ENCODE data around the gene RPS2.
"Not testable (repeated sequence)": the region's sequence is repeated elsewhere in the genome, so short reads cannot be mapped to it uniquely, and the experiment has no call there.

The RPS2 gene

GRCh38 chr16:1941162-1942046 is 23.2 kb downstream of the RPS2 start:
- no peak for DNase-seq (ENCODE audit: low read depth)

- no peak for DNase-seq (ENCODE audit: low read depth)
Observed at GRCh38 chr16:1940273-1941161, 24.1 kb downstream of the RPS2 start.

- DNase-seq (ENCODE audit: low read depth) = not testable (repeated sequence)
Observed at GRCh38 chr16:1939833-1940232, 24.8 kb downstream of the RPS2 start.

GRCh38 chr16:1938910-1939309 is 25.7 kb downstream of the RPS2 start:
- DNase-seq (ENCODE audit: low read depth) = no peak

- no peak for DNase-seq (ENCODE audit: low read depth)
Observed at GRCh38 chr16:1938316-1938715, 26.3 kb downstream of the RPS2 start.

- no peak for DNase-seq (ENCODE audit: low read depth)
Observed at GRCh38 chr16:1936945-1937479, 27.6 kb downstream of the RPS2 start.

- no peak for DNase-seq (ENCODE audit: low read depth)
Observed at GRCh38 chr16:1933097-1933661, 31.4 kb downstream of the RPS2 start.

- no peak for DNase-seq (ENCODE audit: low read depth)
Observed at GRCh38 chr16:1932050-1933028, 32.3 kb downstream of the RPS2 start.

- DNase-seq (ENCODE audit: low read depth) = no peak
Observed at GRCh38 chr16:1930338-1930720, 34.3 kb downstream of the RPS2 start.

- peak; percentile 59 for DNase-seq (ENCODE audit: low read depth)
Observed at GRCh38 chr16:1929578-1930337, 34.9 kb downstream of the RPS2 start.

- DNase-seq (ENCODE audit: low read depth) = no peak
Observed at GRCh38 chr16:1929105-1929504, 35.5 kb downstream of the RPS2 start.

GRCh38 chr16:1926271-1926670 is 38.4 kb downstream of the RPS2 start:
- no peak for DNase-seq (ENCODE audit: low read depth)

GRCh38 chr16:1924095-1924494 is 40.5 kb downstream of the RPS2 start:
- no peak for DNase-seq (ENCODE audit: low read depth)

- DNase-seq (ENCODE audit: low read depth) = no peak
Observed at GRCh38 chr16:1923299-1924034, 41.2 kb downstream of the RPS2 start.

GRCh38 chr16:1922357-1922756 is 42.3 kb downstream of the RPS2 start:
- no peak for DNase-seq (ENCODE audit: low read depth)

GRCh38 chr16:1920727-1921171 is 43.9 kb downstream of the RPS2 start:
- no peak for DNase-seq (ENCODE audit: low read depth)

- DNase-seq (ENCODE audit: low read depth) = not testable (repeated sequence)
Observed at GRCh38 chr16:1920122-1920521, 44.5 kb downstream of the RPS2 start.

- no peak for DNase-seq (ENCODE audit: low read depth)
Observed at GRCh38 chr16:1919327-1919998, 45.2 kb downstream of the RPS2 start.
